Measurements from ENCODE around the gene FOXJ2. TPM values are rescaled to one million over a fixed set of nuclear protein-coding genes. Genes with fewer than 3 reads are reported as not detected.

FOXJ2 gene
- total and polyA plus RNA-seq, 3 experiments from 2014 or later = 18.3 to 22.5 (median 22.3) TPM

DNA sequence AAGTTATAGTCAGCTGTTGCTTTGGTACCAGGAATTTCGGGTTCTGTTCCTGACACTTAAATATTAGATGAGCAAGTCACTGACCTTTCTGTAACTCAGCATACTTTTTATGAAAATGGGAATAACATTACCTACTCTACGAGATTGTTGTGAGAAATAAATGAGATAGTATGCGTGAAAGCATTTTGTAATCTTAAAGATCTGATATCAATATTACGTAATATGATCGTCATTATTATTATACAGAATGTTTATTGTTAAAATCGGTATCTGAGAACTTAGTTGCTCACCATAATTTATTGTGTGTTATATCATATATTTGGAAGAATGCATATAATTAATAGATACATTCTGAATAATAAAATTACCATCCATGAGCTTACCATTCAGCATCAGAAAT lies 43.4 kb downstream of the FOXJ2 start:
- DNase-seq = no peak
- ChIA-PET CTCF (no interaction called here), POLR2A (no interaction called here)
- Mint-ChIP-seq H3K27me3 (no peaks in the 10 kb centered on the region), H3K4me3 (no peak overlapping the region), H3K9me3 (no peaks in the 10 kb centered on the region), H3K36me3 (no peaks in the 10 kb centered on the region), H3K4me1 (peaks cover 26 to 37% (median 30%) of the 10 kb centered on the region in 3 donors), H3K27ac (no peak overlapping the region)
- Histone ChIP-seq H3K36me3 (ENCODE audit: insufficient read depth, low read length) (no peaks in the 10 kb centered on the region), H3K27ac (ENCODE audit: low read depth, low read length) (no peak overlapping the region), H3K9me3 (ENCODE audit: low read length) (no peaks in the 10 kb centered on the region), H3K4me1 (ENCODE audit: insufficient read depth, low read length) (peaks cover 25% of the 10 kb centered on the region), H3K27me3 (ENCODE audit: insufficient read depth, low read length, poor library complexity, severe bottlenecking) (no peaks in the 10 kb centered on the region), H3K4me3 (ENCODE audit: low read length) (no peak overlapping the region)

DNA sequence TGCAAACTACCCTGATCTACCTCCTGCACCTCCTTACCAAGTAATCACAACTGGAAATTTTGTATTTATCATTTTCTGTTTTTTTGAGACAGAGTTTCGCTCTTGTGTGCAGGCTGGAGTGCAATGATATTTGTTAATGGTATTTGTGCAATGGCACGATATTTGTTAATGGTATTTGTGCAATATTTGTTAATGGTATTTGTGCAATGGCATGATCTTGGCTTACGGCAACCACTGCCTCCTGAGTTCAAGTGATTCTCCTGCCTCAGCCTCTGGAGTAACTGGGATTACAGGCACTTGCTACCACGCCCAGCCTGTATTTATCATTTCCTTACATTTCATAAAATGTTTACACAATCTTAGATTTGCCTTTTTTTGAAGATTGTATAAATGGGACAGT lies 43.9 kb downstream of the FOXJ2 start:
- no peak overlapping the region for H3K27ac ChIP-seq (ENCODE audit: low read depth, low read length)
- no peak for DNase-seq
- H3K27me3 ChIP-seq (ENCODE audit: insufficient read depth, low read length, poor library complexity, severe bottlenecking) = no peaks in the 10 kb centered on the region
- no peaks in the 10 kb centered on the region for H3K36me3 ChIP-seq (ENCODE audit: insufficient read depth, low read length)
- Mint-ChIP-seq H3K4me1 (peaks cover 30 to 42% (median 34%) of the 10 kb centered on the region in 3 donors), H3K36me3 (peaks cover 0 to 2% (median 0%) of the 10 kb centered on the region in 3 donors), H3K27me3 (no peaks in the 10 kb centered on the region), H3K9me3 (no peaks in the 10 kb centered on the region), H3K4me3 (no peak overlapping the region), H3K27ac (no peak overlapping the region)
- no peak overlapping the region for H3K4me3 ChIP-seq (ENCODE audit: low read length)
- peaks cover 25% of the 10 kb centered on the region for H3K4me1 ChIP-seq (ENCODE audit: insufficient read depth, low read length)
- ChIA-PET CTCF (interaction anchor here (2.5 to 5.2 kb wide), 3 partner anchors 9 to 43 kb away, joined by 20 to 130 read pairs (median 21); partner anchors contain the start of genes C3AR1 and FOXJ2), POLR2A (no interaction called here)
- H3K9me3 ChIP-seq (ENCODE audit: low read length) = no peaks in the 10 kb centered on the region

DNA sequence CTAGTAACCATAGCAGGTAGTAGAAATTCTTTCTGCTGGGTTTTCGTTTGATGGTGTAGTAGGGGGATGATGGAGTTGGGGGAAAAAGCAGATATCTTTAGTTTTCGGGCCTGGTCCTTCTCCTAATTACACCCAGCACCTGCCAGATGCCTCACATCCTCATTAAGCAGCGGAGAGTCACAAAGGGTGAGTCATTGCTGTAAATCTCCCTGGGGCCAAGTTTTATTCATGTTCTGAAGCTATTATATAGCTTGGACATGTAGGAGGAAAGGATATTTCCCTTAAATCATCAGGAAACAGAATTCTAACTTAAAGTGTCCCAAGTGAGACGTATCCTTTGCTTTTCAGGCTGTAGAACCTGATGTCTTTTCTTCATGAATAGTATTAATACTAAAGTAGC lies 44.7 kb downstream of the FOXJ2 start:
- Mint-ChIP-seq H3K4me3 (no peak overlapping the region), H3K27me3 (no peaks in the 10 kb centered on the region), H3K9me3 (no peaks in the 10 kb centered on the region), H3K4me1 (peaks cover 33 to 48% (median 37%) of the 10 kb centered on the region in 3 donors), H3K36me3 (peaks cover 0 to 10% (median 0%) of the 10 kb centered on the region in 3 donors), H3K27ac (peak overlapping the region in 4 of 8 donors; percentile 17 to 98 (median 66))
- Histone ChIP-seq H3K36me3 (ENCODE audit: insufficient read depth, low read length) (no peaks in the 10 kb centered on the region), H3K4me1 (ENCODE audit: insufficient read depth, low read length) (peaks cover 25% of the 10 kb centered on the region), H3K9me3 (ENCODE audit: low read length) (no peaks in the 10 kb centered on the region), H3K27me3 (ENCODE audit: insufficient read depth, low read length, poor library complexity, severe bottlenecking) (no peaks in the 10 kb centered on the region), H3K4me3 (ENCODE audit: low read length) (no peak overlapping the region), H3K27ac (ENCODE audit: low read depth, low read length) (no peak overlapping the region)
- DNase-seq = no peak
- POLR2A ChIA-PET = interaction anchor here (1.9 to 2.4 kb wide), 2 partner anchors 11 to 32 kb away, joined by 7 to 9 read pairs; partner anchors contain the start of gene C3AR1
- CTCF ChIA-PET = interaction anchor here (1.2 to 5.2 kb wide), 7 partner anchors 10 to 116 kb away, joined by 3 to 130 read pairs (median 13); partner anchors contain the start of genes C3AR1 and FOXJ2

DNA sequence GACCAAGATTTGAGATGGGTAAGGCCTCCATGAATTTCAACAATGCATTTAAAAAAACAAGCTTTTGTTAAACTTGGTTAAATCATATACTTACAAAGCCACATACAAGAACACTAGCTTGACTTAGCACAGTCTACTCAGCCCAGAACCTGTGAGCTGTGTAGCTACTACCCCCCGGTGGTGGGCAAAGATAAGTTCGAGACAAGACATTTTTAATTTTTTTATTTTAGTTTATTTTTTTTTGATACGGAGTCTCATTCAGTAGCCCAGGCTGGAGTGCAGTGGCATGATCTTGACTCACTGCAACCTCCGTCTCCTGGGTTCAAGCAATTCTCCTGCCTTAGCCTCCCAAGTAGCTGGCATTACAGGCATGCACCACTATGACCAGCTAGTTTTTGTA lies 45.9 kb downstream of the FOXJ2 start:
- peaks cover 33% of the 10 kb centered on the region for H3K4me1 ChIP-seq (ENCODE audit: insufficient read depth, low read length)
- H3K36me3 Mint-ChIP-seq = peaks cover 0 to 18% (median 0%) of the 10 kb centered on the region in 3 donors
- peaks cover 43 to 59% (median 49%) of the 10 kb centered on the region in 3 donors for H3K4me1 Mint-ChIP-seq
- no peak overlapping the region for H3K27ac ChIP-seq (ENCODE audit: low read depth, low read length)
- H3K4me3 ChIP-seq (ENCODE audit: low read length) = no peak overlapping the region
- ChIA-PET CTCF (interaction anchor here (0.6 to 5.2 kb wide), 28 partner anchors 9 to 225 kb away, joined by 3 to 130 read pairs (median 5); partner anchors contain the start of genes C3AR1, FOXJ2 and SLC2A3), POLR2A (interaction anchor here (0.6 to 2.4 kb wide), 8 partner anchors 9 to 1188 kb away, joined by 3 to 9 read pairs (median 4); partner anchors contain the start of genes C3AR1 and SLC2A3)
- peak overlapping the region in 2 of 7 donors; percentile 28 to 77 for H3K4me3 Mint-ChIP-seq
- no peaks in the 10 kb centered on the region for H3K27me3 ChIP-seq (ENCODE audit: insufficient read depth, low read length, poor library complexity, severe bottlenecking)
- H3K9me3 Mint-ChIP-seq = no peaks in the 10 kb centered on the region
- peak; percentile 43 to 84 (median 67) for DNase-seq
- H3K9me3 ChIP-seq (ENCODE audit: low read length) = no peaks in the 10 kb centered on the region
- no peaks in the 10 kb centered on the region for H3K36me3 ChIP-seq (ENCODE audit: insufficient read depth, low read length)
- H3K27me3 Mint-ChIP-seq = peaks cover 0 to 3% of the 10 kb centered on the region in 2 donors
- peak overlapping the region; percentile 76 to 100 (median 88) for H3K27ac Mint-ChIP-seq

DNA sequence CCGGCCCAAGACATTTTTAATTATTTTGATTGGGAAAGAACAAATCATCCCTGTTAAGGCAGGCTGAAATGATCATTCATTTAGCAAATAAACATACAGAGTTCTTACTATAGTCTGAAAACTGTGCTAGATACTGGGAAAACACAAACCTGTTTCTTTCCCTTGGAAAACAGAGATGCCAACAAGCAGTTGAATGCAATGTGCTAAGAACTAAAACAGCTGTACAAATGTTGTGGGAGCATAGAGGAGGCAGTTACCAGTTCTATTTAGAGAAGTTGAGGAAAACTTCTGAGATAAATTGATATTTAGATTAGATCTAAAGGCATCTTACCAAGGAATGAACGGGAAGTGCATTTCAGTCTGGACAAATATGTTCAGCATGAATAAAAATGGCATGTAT lies 46.4 kb downstream of the FOXJ2 start:
- Mint-ChIP-seq H3K4me1 (peaks cover 48 to 65% (median 54%) of the 10 kb centered on the region in 3 donors), H3K9me3 (no peaks in the 10 kb centered on the region), H3K27me3 (peaks cover 0 to 3% of the 10 kb centered on the region in 2 donors), H3K27ac (peak overlapping the region; percentile 79 to 100 (median 98)), H3K36me3 (peaks cover 0 to 18% (median 0%) of the 10 kb centered on the region in 3 donors), H3K4me3 (peak overlapping the region in 1 of 7 donors; percentile 77)
- H3K9me3 ChIP-seq (ENCODE audit: low read length) = no peaks in the 10 kb centered on the region
- no peak overlapping the region for H3K27ac ChIP-seq (ENCODE audit: low read depth, low read length)
- CTCF ChIA-PET = interaction anchor here (0.8 to 5.2 kb wide), 19 partner anchors 8 to 225 kb away, joined by 3 to 130 read pairs (median 7); partner anchors contain the start of genes C3AR1, FOXJ2 and SLC2A3
- no peak overlapping the region for H3K4me3 ChIP-seq (ENCODE audit: low read length)
- H3K36me3 ChIP-seq (ENCODE audit: insufficient read depth, low read length) = no peaks in the 10 kb centered on the region
- peaks cover 39% of the 10 kb centered on the region for H3K4me1 ChIP-seq (ENCODE audit: insufficient read depth, low read length)
- H3K27me3 ChIP-seq (ENCODE audit: insufficient read depth, low read length, poor library complexity, severe bottlenecking) = no peaks in the 10 kb centered on the region
- POLR2A ChIA-PET = interaction anchor here (0.9 to 2.4 kb wide), 4 partner anchors 13 to 217 kb away, joined by 3 to 9 read pairs (median 8); partner anchors contain the start of gene C3AR1
- no peak for DNase-seq

DNA sequence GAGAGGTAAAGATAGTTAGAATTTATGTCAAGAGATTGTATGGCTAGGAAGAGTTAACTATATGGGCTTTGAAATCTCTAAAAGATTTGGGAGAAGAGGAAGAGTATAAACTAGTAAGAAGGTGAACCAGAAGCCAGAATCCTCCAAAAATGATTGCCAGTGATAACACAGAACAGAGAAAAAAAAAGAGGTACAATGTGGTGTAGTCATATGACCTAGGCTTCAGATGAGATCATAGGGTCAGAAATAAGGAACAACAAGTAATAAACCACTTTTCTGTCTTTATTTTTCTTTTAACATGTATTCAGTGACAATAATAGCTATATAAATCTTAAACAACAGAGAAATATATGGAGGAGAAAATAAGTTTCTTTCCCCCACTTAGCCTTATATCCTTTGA lies 47.6 kb downstream of the FOXJ2 start:
- H3K27me3 Mint-ChIP-seq = peaks cover 0 to 3% of the 10 kb centered on the region in 2 donors
- peak overlapping the region; percentile 32 to 77 (median 47) for H3K4me3 Mint-ChIP-seq
- peaks cover 0 to 22% (median 0%) of the 10 kb centered on the region in 3 donors for H3K36me3 Mint-ChIP-seq
- H3K4me1 Mint-ChIP-seq = peaks cover 56 to 75% (median 64%) of the 10 kb centered on the region in 3 donors
- peaks cover 48% of the 10 kb centered on the region for H3K4me1 ChIP-seq (ENCODE audit: insufficient read depth, low read length)
- no peak overlapping the region for H3K4me3 ChIP-seq (ENCODE audit: low read length)
- peak overlapping the region; percentile 79 to 100 (median 98) for H3K27ac Mint-ChIP-seq
- no peaks in the 10 kb centered on the region for H3K36me3 ChIP-seq (ENCODE audit: insufficient read depth, low read length)
- no peaks in the 10 kb centered on the region for H3K27me3 ChIP-seq (ENCODE audit: insufficient read depth, low read length, poor library complexity, severe bottlenecking)
- no peaks in the 10 kb centered on the region for H3K9me3 Mint-ChIP-seq
- no peak for DNase-seq
- POLR2A ChIA-PET = interaction anchor here (1.3 to 1.7 kb wide), 2 partner anchors 53 to 147 kb away, joined by 3 to 5 read pairs; no protein-coding TSS in a partner anchor
- peak overlapping the region; percentile 2 for H3K27ac ChIP-seq (ENCODE audit: low read depth, low read length)
- CTCF ChIA-PET = interaction anchor here (5.2 kb wide), 1 partner anchor 34 kb away, joined by 130 read pairs; no protein-coding TSS in a partner anchor
- no peaks in the 10 kb centered on the region for H3K9me3 ChIP-seq (ENCODE audit: low read length)

DNA sequence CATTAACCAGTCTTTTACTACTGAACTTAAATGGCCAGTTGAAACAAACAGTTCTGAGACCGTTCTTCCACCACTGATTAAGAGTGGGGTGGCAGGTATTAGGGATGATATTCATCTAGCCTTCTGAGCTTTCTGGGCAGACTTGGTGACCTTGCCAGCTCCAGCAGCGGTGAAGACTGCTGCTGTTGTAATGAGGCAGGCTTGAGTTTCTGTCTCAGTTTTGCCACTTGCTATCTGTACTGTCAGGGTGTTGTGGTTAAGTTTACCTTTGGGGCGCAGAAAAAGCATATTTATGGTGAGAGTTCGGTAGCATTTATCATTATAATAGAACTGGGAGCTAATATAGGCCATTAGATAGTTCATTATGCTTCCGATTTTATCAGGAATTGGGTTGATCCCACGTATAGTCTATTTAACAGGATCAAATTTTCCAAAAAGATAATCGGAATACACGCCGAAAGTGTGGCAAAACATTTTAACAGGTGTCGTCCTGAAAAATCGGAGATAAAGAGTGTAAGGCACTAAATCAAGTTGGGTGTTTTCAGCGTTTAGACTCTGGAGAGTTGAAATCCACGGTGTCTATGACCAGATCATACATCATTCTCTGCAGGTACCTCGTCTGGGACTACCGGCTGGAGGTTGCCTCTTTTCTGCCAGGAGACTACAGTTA lies 48.9 kb downstream of the FOXJ2 start:
- Histone ChIP-seq H3K36me3 (ENCODE audit: insufficient read depth, low read length) (no peaks in the 10 kb centered on the region), H3K4me3 (ENCODE audit: low read length) (peak overlapping the region; percentile 87), H3K9me3 (ENCODE audit: low read length) (no peaks in the 10 kb centered on the region), H3K27me3 (ENCODE audit: insufficient read depth, low read length, poor library complexity, severe bottlenecking) (no peaks in the 10 kb centered on the region), H3K27ac (ENCODE audit: low read depth, low read length) (peak overlapping the region; percentile 89), H3K4me1 (ENCODE audit: insufficient read depth, low read length) (peaks cover 56% of the 10 kb centered on the region)
- Mint-ChIP-seq H3K4me1 (peaks cover 62 to 84% (median 68%) of the 10 kb centered on the region in 3 donors), H3K4me3 (peak overlapping the region; percentile 95 to 99 (median 98)), H3K27ac (peak overlapping the region; percentile 98 to 100 (median 99)), H3K27me3 (peaks cover 0 to 3% of the 10 kb centered on the region in 2 donors), H3K36me3 (peaks cover 0 to 29% (median 2%) of the 10 kb centered on the region in 3 donors), H3K9me3 (no peaks in the 10 kb centered on the region)
- ChIA-PET CTCF (interaction anchor here (1.0 to 5.2 kb wide), 3 partner anchors 15 to 219 kb away, joined by 3 to 130 read pairs (median 7); partner anchors contain the start of gene C3AR1), POLR2A (interaction anchor here (0.6 to 2.2 kb wide), 4 partner anchors 15 to 148 kb away, joined by 5 to 15 read pairs (median 6); partner anchors contain the start of genes C3AR1 and SLC2A3)
- DNase-seq = peak in 3 of 5 donors; percentile 13 to 54 (median 39)
